ENCODE measurements around the gene ERCC1. TPM values are rescaled to one million over a fixed set of nuclear protein-coding genes. Genes with fewer than 3 reads are reported as not detected.

ERCC1 gene
- polyA plus RNA-seq, 1 donor from 2014 or later = 69.2 TPM

GRCh38 chr19:45451850-45452387 is 28.2 kb upstream of the ERCC1 start:
- no peak overlapping the region for H3K9ac ChIP-seq (ENCODE audit: low read length)
- no peaks in the 10 kb centered on the region for H3K79me2 ChIP-seq (replicated peaks; ENCODE audit: insufficient read depth, low read length)
- H3K9me3 ChIP-seq (ENCODE audit: low read length) = no peaks in the 10 kb centered on the region
- peak overlapping the region; percentile 73 for H3K27ac ChIP-seq (ENCODE audit: low read length)
- no peak overlapping the region for H3K4me3 ChIP-seq (ENCODE audit: low read length)
- no peaks in the 10 kb centered on the region for H3F3A ChIP-seq (ENCODE audit: insufficient read depth, low read length, poor library complexity, severe bottlenecking)
- no peaks in the 10 kb centered on the region for H4K20me1 ChIP-seq (ENCODE audit: insufficient read depth)
- H3K9me2 ChIP-seq (ENCODE audit: insufficient read depth, low read length) = no peaks in the 10 kb centered on the region
- TF ChIP-seq POLR2AphosphoS5 (IDR thresholded peaks at IDR 0.05) (no peak), MXI1 (conservative IDR thresholded peaks at IDR 0.05; ENCODE audit: poor library complexity, severe bottlenecking) (no peak), CTCF (IDR thresholded peaks at IDR 0.05; ENCODE audit: poor library complexity, severe bottlenecking) (no peak), RAD21 (conservative IDR thresholded peaks at IDR 0.05) (no peak), EP300 (conservative IDR thresholded peaks at IDR 0.05; ENCODE audit: poor library complexity, severe bottlenecking) (no peak), EZH2 (IDR thresholded peaks at IDR 0.05; ENCODE audit: borderline replicate concordance, insufficient read depth, low read length, poor library complexity, severe bottlenecking) (no peak), TAF1 (IDR thresholded peaks at IDR 0.05; ENCODE audit: low read depth) (no peak), REST (IDR thresholded peaks at IDR 0.05; ENCODE audit: borderline replicate concordance) (no peak), SMC3 (conservative IDR thresholded peaks at IDR 0.05; ENCODE audit: poor library complexity) (no peak)
- H3K36me3 ChIP-seq (ENCODE audit: insufficient read depth, low read length) = no peaks in the 10 kb centered on the region
- H3K4me2 ChIP-seq (ENCODE audit: low read length) = no peak overlapping the region
- no peaks in the 10 kb centered on the region for H3K27me3 ChIP-seq (ENCODE audit: insufficient read depth, low read depth, low read length)
- H2AFZ ChIP-seq (ENCODE audit: low read depth, low read length) = no peak overlapping the region

GRCh38 chr19:45451131-45451849 is 27.6 kb upstream of the ERCC1 start:
- Histone ChIP-seq H2AFZ (ENCODE audit: low read depth, low read length) (peak overlapping the region; percentile 69), H3K36me3 (ENCODE audit: insufficient read depth, low read length) (no peaks in the 10 kb centered on the region), H3F3A (ENCODE audit: insufficient read depth, low read length, poor library complexity, severe bottlenecking) (no peaks in the 10 kb centered on the region), H3K4me3 (ENCODE audit: low read length) (peak overlapping the region; percentile 74), H3K27me3 (ENCODE audit: insufficient read depth, low read depth, low read length) (no peaks in the 10 kb centered on the region), H3K27ac (ENCODE audit: low read length) (peak overlapping the region; percentile 73), H4K20me1 (ENCODE audit: insufficient read depth) (no peaks in the 10 kb centered on the region), H3K4me2 (ENCODE audit: low read length) (peak overlapping the region; percentile 62), H3K9ac (ENCODE audit: low read length) (peak overlapping the region; percentile 81), H3K79me2 (replicated peaks; ENCODE audit: insufficient read depth, low read length) (no peaks in the 10 kb centered on the region), H3K9me2 (ENCODE audit: insufficient read depth, low read length) (no peaks in the 10 kb centered on the region), H3K9me3 (ENCODE audit: low read length) (no peaks in the 10 kb centered on the region)
- no peak for TF ChIP-seq EZH2 (IDR thresholded peaks at IDR 0.05; ENCODE audit: borderline replicate concordance, insufficient read depth, low read length, poor library complexity, severe bottlenecking)
- TF ChIP-seq EP300 (conservative IDR thresholded peaks at IDR 0.05; ENCODE audit: poor library complexity, severe bottlenecking) = no peak
- TF ChIP-seq SMC3 (conservative IDR thresholded peaks at IDR 0.05; ENCODE audit: poor library complexity) = no peak
- no peak for TF ChIP-seq MXI1 (conservative IDR thresholded peaks at IDR 0.05; ENCODE audit: poor library complexity, severe bottlenecking)
- no peak for TF ChIP-seq RAD21 (conservative IDR thresholded peaks at IDR 0.05)
- TF ChIP-seq CTCF (IDR thresholded peaks at IDR 0.05; ENCODE audit: poor library complexity, severe bottlenecking) = no peak
- TF ChIP-seq POLR2AphosphoS5 (IDR thresholded peaks at IDR 0.05) = no peak
- no peak for TF ChIP-seq REST (IDR thresholded peaks at IDR 0.05; ENCODE audit: borderline replicate concordance)
- TF ChIP-seq TAF1 (IDR thresholded peaks at IDR 0.05; ENCODE audit: low read depth) = no peak

Measured in neural cell (in vitro differentiated cells).